ENCODE data around the gene ASPSCR1. TPM values are rescaled to one million over a fixed set of nuclear protein-coding genes. Genes with fewer than 3 reads are reported as not detected.

The ASPSCR1 gene
- total and polyA plus RNA-seq, 4 experiments from 2014 or later, result 25.1 to 40.6 (median 38.6) TPM

DNA sequence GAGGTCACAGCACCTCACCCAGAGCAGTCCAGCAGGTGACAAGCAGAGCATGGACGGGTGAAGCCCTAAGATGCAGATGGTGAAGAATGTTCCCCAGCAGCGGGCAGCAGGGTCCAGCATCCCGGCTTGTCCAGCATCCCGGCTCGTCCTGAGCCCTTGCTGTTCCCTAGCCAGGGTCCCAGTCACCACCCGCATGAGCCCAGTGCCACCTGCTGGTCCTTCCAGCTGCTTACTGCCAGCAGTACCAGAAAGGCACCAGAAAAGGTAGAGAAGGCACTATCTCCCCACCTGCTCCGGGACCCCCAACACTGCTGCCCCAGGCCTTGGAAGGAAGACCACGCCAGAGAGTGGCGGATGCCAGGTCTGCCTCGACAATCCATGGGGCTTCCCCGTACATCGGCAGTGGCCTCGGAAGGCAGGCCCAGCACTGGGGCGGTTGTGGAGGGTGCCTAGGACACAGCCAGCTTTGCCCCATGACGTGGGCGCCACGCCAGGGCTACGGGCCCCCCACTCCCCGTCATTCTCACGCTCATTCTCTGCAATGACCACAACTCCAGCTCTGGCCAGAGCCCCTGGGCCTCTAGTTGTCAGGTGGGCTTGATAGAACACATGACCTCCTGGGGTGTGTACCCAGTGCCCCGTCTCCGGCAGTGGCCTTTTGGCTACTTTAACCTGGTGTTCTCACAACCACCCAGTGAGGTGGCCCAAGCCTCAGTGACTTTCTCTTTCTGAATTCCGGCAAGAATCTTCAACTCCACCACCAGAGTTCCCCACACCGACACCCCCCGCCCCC is 43.9 kb downstream of the ASPSCR1 start:
- Histone ChIP-seq H3K27me3 (ENCODE audit: insufficient read depth, low read length) (no peaks in the 10 kb centered on the region), H3K4me3 (ENCODE audit: low read length in 2 of 2) (peak overlapping the region in 1 of 2 donors; percentile 72), H3K9me3 (ENCODE audit: control insufficient read depth in 1 of 2, low read length in 2 of 2) (no peaks in the 10 kb centered on the region), H3K36me3 (ENCODE audit: insufficient read depth, low read length) (no peaks in the 10 kb centered on the region), H3K27ac (ENCODE audit: low read depth, low read length) (peak overlapping the region; percentile 65), H3K4me1 (ENCODE audit: insufficient read depth, low read length) (peaks cover 28% of the 10 kb centered on the region)
- no peaks in the 10 kb centered on the region for H3K27me3 Mint-ChIP-seq
- H3K4me3 Mint-ChIP-seq, result peak overlapping the region; percentile 81 to 89 (median 86)
- intact Hi-C loops (cut with micrococcal nuclease), result loop anchor here (1.0 to 5.0 kb wide), 4 partner anchors 62 to 181 kb away; partner anchors contain the start of genes FASN and P4HB
- peak; percentile 48 to 62 (median 59) for DNase-seq
- H3K36me3 Mint-ChIP-seq, result peaks cover 3% of the 10 kb centered on the region in 2 donors
- CTCF ChIA-PET (ENCODE audit: partially characterized antibody), result interaction anchor here (1.3 to 7.5 kb wide), 6 partner anchors 9 to 67 kb away, joined by 4 to 81 read pairs (median 12); partner anchors contain the start of genes DCXR and NOTUM
- H3K9me3 Mint-ChIP-seq, result no peaks in the 10 kb centered on the region
- H3K4me1 Mint-ChIP-seq, result peaks cover 3 to 30% (median 18%) of the 10 kb centered on the region in 4 donors
- peak overlapping the region; percentile 68 to 89 (median 83) for H3K27ac Mint-ChIP-seq
- POLR2A ChIA-PET (ENCODE audit: partially characterized antibody), result interaction anchor here (1.0 to 5.1 kb wide), 10 partner anchors 9 to 104 kb away, joined by 3 to 57 read pairs (median 12); partner anchors contain the start of genes DCXR, DUS1L, FASN and NOTUM

DNA sequence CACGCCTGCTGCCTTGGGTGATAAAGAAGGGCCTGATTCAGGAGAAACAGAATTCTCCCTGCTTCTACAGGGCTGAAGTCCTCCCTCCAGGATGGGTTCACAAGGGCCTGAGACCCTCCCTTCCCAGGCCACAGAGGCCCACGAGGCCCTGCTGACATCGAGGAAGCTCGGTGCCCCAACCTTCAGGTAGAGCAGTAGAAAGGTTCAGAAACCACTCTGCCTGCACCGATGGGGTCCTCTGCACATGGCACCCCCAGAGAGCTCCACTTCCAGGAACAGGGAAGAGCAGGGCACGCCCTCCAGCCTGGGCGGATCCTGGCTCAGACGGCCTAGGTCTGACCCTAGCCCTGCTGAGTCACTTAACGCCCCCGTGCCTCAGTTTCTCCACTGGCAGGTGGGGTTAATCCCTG is 44.5 kb downstream of the ASPSCR1 start:
- DNase-seq, result peak in 1 of 5 donors; percentile 20
- peak overlapping the region; percentile 44 to 72 for H3K4me3 ChIP-seq (ENCODE audit: low read length in 2 of 2)
- peaks cover 3% of the 10 kb centered on the region in 2 donors for H3K36me3 Mint-ChIP-seq
- H3K27ac Mint-ChIP-seq, result peak overlapping the region in 6 of 7 donors; percentile 68 to 89 (median 80)
- POLR2A ChIA-PET (ENCODE audit: partially characterized antibody), result interaction anchor here (0.9 to 5.1 kb wide), 13 partner anchors 9 to 509 kb away, joined by 3 to 57 read pairs (median 9); partner anchors contain the start of genes ACTG1, DCXR, DUS1L and FASN
- no peaks in the 10 kb centered on the region for H3K36me3 ChIP-seq (ENCODE audit: insufficient read depth, low read length)
- peak overlapping the region; percentile 65 for H3K27ac ChIP-seq (ENCODE audit: low read depth, low read length)
- peaks cover 3 to 30% (median 18%) of the 10 kb centered on the region in 4 donors for H3K4me1 Mint-ChIP-seq
- H3K27me3 ChIP-seq (ENCODE audit: insufficient read depth, low read length), result no peaks in the 10 kb centered on the region
- no peaks in the 10 kb centered on the region for H3K9me3 Mint-ChIP-seq
- CTCF ChIA-PET (ENCODE audit: partially characterized antibody), result interaction anchor here (1.8 to 7.5 kb wide), 5 partner anchors 8 to 67 kb away, joined by 7 to 81 read pairs (median 13); partner anchors contain the start of genes DCXR and NOTUM
- H3K27me3 Mint-ChIP-seq, result no peaks in the 10 kb centered on the region
- H3K4me1 ChIP-seq (ENCODE audit: insufficient read depth, low read length), result peaks cover 28% of the 10 kb centered on the region
- H3K9me3 ChIP-seq (ENCODE audit: control insufficient read depth in 1 of 2, low read length in 2 of 2), result no peaks in the 10 kb centered on the region
- H3K4me3 Mint-ChIP-seq, result peak overlapping the region; percentile 81 to 89 (median 86)
- intact Hi-C loops (cut with micrococcal nuclease), result loop anchor here (1.0 to 5.0 kb wide), 4 partner anchors 63 to 180 kb away; partner anchors contain the start of genes FASN and P4HB

DNA sequence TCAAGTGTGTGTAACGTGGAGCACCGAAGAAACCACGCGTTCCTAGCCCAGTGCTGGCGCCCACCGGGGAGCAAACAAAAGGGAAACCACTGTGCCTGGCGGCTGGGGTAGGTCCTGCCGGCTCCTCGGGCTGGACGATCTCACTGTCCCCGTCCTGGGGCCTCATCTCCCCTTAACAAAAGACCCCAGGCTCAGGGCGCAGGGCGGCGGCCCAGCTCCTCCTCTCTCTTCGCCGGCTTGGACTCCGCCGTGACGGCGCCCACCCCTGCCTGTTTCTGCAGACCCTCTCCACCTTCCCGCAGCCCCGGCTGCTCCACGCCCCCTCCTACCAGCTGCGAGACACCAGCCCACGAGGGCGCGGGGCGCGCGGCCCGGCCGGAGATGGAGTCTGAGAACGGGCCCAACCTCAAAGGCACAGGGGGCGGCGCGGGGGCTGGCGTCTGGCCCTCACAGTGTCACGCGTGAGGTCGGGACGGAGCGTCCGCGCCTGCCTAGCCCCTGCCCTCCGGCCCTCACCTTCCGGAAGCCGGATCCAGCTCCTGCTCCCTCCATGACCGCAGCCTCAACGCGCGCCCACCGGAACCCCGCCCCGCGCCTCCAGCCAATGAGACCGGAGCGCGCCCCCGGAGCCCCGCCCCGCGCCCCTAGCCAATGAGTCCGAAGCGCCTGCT is 45.0 kb downstream of the ASPSCR1 start, which contains the start of gene CENPX:
TSS of gene CENPX (minus strand) at position 569 of the 671 bp plus-strand sequence. CDS start at position 552, 17 bp downstream.
- no peaks in the 10 kb centered on the region for H3K27me3 ChIP-seq (ENCODE audit: insufficient read depth, low read length)
- Mint-ChIP-seq H3K27me3 (no peaks in the 10 kb centered on the region), H3K27ac (peak within 1 kb of the TSS; percentile 68 to 89 (median 83)), H3K36me3 (peaks cover 3% of the 10 kb centered on the region in 2 donors), H3K4me1 (peaks cover 3 to 30% (median 18%) of the 10 kb centered on the region in 4 donors), H3K4me3 (peak within 1 kb of the TSS; percentile 81 to 89 (median 86)), H3K9me3 (no peaks in the 10 kb centered on the region)
- no peaks in the 10 kb centered on the region for H3K9me3 ChIP-seq (ENCODE audit: control insufficient read depth in 1 of 2, low read length in 2 of 2)
- peak within 1 kb of the TSS; percentile 44 to 72 for H3K4me3 ChIP-seq (ENCODE audit: low read length in 2 of 2)
- CTCF ChIA-PET (ENCODE audit: partially characterized antibody), result interaction anchor here (1.0 to 7.5 kb wide), 8 partner anchors 8 to 316 kb away, joined by 3 to 81 read pairs (median 9); partner anchors contain the start of genes DCXR and NOTUM
- no peaks in the 10 kb centered on the region for H3K36me3 ChIP-seq (ENCODE audit: insufficient read depth, low read length)
- intact Hi-C loops (cut with micrococcal nuclease), result loop anchor here (5.0 kb wide), 3 partner anchors 75 to 180 kb away; partner anchors contain the start of genes FASN and P4HB
- no peak for DNase-seq
- peak within 1 kb of the TSS; percentile 65 for H3K27ac ChIP-seq (ENCODE audit: low read depth, low read length)
- POLR2A ChIA-PET (ENCODE audit: partially characterized antibody), result interaction anchor here (0.6 to 5.1 kb wide), 25 partner anchors 8 to 510 kb away, joined by 3 to 57 read pairs (median 5); partner anchors contain the start of genes ACTG1, ARHGDIA, DCXR and DUS1L
- H3K4me1 ChIP-seq (ENCODE audit: insufficient read depth, low read length), result peaks cover 28% of the 10 kb centered on the region

DNA sequence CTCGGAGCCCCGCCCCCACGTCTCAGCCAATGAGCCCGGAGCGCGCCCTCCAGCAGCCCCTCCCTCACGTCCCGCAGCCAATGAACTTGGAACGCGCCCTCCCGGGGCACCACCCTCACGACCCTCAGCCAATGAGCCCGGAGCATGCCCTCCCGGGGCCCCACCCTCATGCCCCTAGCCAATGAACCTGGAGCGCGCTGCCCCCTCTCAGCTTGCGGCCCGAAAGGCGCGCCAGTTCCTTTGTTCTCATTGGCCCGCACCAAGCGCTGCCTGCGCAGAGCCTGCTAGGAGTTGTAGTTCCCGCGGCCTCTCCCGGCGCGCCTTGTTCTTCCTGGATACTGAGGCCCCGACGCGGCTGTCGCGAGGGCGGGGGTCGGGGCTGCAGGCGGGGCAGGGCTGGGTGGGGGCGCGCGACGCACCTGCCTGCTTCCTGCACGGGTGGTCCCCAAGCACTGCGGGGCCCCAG is 45.6 kb downstream of the ASPSCR1 start, which contains the start of gene LRRC45:
TSS of gene LRRC45 (plus strand) at position 325 of the 466 bp plus-strand sequence. CDS start 339 bp downstream, outside the sequence.
- H3K27ac Mint-ChIP-seq, result peak within 1 kb of the TSS in 6 of 7 donors; percentile 68 to 89 (median 78)

DNA sequence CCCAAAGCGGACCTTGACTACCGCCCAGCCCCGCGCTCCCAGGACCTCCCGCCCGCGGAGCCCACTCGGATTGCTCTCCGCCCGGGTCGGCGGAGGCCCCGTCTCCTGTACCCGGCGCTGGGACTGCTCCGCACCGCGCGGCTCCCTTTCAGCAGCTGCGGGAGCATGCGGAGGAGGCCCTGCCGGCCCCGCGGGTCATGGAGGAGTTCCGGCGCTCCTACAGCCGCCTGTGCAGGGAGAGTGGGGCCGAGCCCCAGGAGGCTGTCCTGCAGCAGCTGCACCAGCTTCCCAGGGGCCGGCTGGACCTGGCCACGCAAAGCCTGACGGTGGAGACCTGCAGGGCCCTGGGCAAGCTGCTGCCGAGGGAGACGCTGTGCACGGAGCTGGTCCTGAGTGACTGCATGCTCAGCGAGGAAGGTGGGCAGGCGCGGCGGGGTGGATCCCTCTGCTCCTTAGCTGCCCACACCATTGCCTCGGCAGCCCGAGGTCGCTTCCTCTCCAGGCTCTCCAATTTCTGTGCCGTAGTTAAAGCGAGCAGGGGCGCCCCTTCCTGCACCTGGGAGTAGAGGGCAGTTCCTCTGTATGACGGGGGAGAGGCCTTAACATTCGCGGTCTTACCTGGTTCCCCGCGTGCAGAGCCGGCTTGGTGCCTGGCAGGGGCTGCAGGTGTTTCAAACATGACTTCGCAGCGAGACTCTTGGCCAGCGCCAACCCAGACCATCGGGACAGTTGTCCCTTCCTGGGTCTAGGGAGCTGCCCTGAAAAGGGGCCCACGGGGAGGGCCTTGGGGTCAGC is 46.2 kb downstream of the ASPSCR1 start:
- DNase-seq, result peak in 2 of 5 donors; percentile 19 to 20
- POLR2A ChIA-PET (ENCODE audit: partially characterized antibody), result interaction anchor here (0.8 to 5.1 kb wide), 18 partner anchors 11 to 391 kb away, joined by 3 to 57 read pairs (median 4); partner anchors contain the start of genes ARHGDIA, DCXR, DUS1L and FASN
- intact Hi-C loops (cut with micrococcal nuclease), result loop anchor here (1.0 to 5.0 kb wide), 6 partner anchors 14 to 179 kb away; partner anchors contain the start of genes ASPSCR1, DCXR, FASN and P4HB

More for the DNA sequence above, 45.6 kb downstream of the ASPSCR1 start, which contains the start of gene LRRC45:
- Histone ChIP-seq H3K4me1 (ENCODE audit: insufficient read depth, low read length) (peaks cover 28% of the 10 kb centered on the region), H3K27ac (ENCODE audit: low read depth, low read length) (peak within 1 kb of the TSS; percentile 65), H3K9me3 (ENCODE audit: control insufficient read depth in 1 of 2, low read length in 2 of 2) (no peaks in the 10 kb centered on the region), H3K27me3 (ENCODE audit: insufficient read depth, low read length) (no peaks in the 10 kb centered on the region), H3K36me3 (ENCODE audit: insufficient read depth, low read length) (no peaks in the 10 kb centered on the region), H3K4me3 (ENCODE audit: low read length in 2 of 2) (peak within 1 kb of the TSS; percentile 44 to 72)
- H3K36me3 Mint-ChIP-seq, result peaks cover 3% of the 10 kb centered on the region in 2 donors
- intact Hi-C loops (cut with micrococcal nuclease), result loop anchor here (1.0 to 5.0 kb wide), 6 partner anchors 14 to 179 kb away; partner anchors contain the start of genes ASPSCR1, DCXR, FASN and P4HB
- peaks cover 3 to 30% (median 18%) of the 10 kb centered on the region in 4 donors for H3K4me1 Mint-ChIP-seq
- peak; percentile 99 to 100 (median 100) for DNase-seq
- POLR2A ChIA-PET (ENCODE audit: partially characterized antibody), result interaction anchor here (0.6 to 5.1 kb wide), 24 partner anchors 8 to 510 kb away, joined by 3 to 57 read pairs (median 4); partner anchors contain the start of genes ACTG1, ARHGDIA, DCXR and DUS1L
- H3K27me3 Mint-ChIP-seq, result no peaks in the 10 kb centered on the region
- no peaks in the 10 kb centered on the region for H3K9me3 Mint-ChIP-seq
- CTCF ChIA-PET (ENCODE audit: partially characterized antibody), result interaction anchor here (1.0 to 7.5 kb wide), 8 partner anchors 7 to 315 kb away, joined by 3 to 81 read pairs (median 6); partner anchors contain the start of genes DCXR and NOTUM
- peak within 1 kb of the TSS; percentile 81 to 89 (median 86) for H3K4me3 Mint-ChIP-seq

More for the DNA sequence above, 46.2 kb downstream of the ASPSCR1 start:
- H3K4me3 Mint-ChIP-seq, result peak overlapping the region; percentile 66 to 88 (median 80)
- H3K36me3 Mint-ChIP-seq, result peaks cover 0 to 3% of the 10 kb centered on the region in 2 donors
- Histone ChIP-seq H3K9me3 (ENCODE audit: control insufficient read depth in 1 of 2, low read length in 2 of 2) (no peaks in the 10 kb centered on the region), H3K27me3 (ENCODE audit: insufficient read depth, low read length) (no peaks in the 10 kb centered on the region), H3K4me1 (ENCODE audit: insufficient read depth, low read length) (peaks cover 28% of the 10 kb centered on the region), H3K4me3 (ENCODE audit: low read length in 2 of 2) (peak overlapping the region; percentile 17 to 58), H3K36me3 (ENCODE audit: insufficient read depth, low read length) (no peaks in the 10 kb centered on the region), H3K27ac (ENCODE audit: low read depth, low read length) (peak overlapping the region; percentile 48)
- H3K9me3 Mint-ChIP-seq, result no peaks in the 10 kb centered on the region
- H3K4me1 Mint-ChIP-seq, result peaks cover 3 to 30% (median 18%) of the 10 kb centered on the region in 4 donors
- peak overlapping the region in 1 of 7 donors; percentile 89 for H3K27ac Mint-ChIP-seq
- CTCF ChIA-PET (ENCODE audit: partially characterized antibody), result interaction anchor here (1.2 to 7.5 kb wide), 5 partner anchors 11 to 131 kb away, joined by 3 to 81 read pairs (median 4); partner anchors contain the start of genes DCXR and NOTUM
- H3K27me3 Mint-ChIP-seq, result no peaks in the 10 kb centered on the region
